GM19025 (cell line): Measurements from ENCODE around the gene SLC51B.
"Not testable (repeated sequence)": the region's sequence is repeated elsewhere in the genome, so short reads cannot be mapped to it uniquely, and the experiment has no call there.

ENCODE experiments used
- ATAC-seq: cut with Tn5 transposase; IDR thresholded peaks from one replicate; pipeline ENCODE4 v1.9.1; 2021; ENCODE audit warnings: mild to moderate bottlenecking, low read depth, moderate library complexity; ENCODE audit not compliant: unreplicated experiment

The SLC51B gene

DNA sequence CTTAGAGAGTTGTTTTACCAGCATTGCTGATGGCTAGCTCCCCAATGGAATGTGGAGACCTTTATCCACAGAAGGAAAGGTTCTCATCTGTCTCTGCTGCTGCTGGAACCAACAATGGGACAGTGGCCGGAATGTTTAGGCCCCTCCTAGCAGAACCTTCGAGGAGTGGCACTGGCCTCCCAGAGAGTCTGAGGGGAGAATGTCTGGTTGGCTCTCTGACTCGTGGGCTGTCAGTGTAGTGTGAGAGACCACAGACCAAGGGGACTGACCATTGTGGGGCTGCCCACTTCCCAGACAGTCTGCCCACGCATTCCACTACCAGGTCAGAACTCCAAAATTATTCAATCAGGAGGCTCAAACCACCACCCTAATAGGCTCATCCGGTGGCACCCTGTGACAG, 17.5 kb downstream of the SLC51B start:
- no peak for ATAC-seq

DNA sequence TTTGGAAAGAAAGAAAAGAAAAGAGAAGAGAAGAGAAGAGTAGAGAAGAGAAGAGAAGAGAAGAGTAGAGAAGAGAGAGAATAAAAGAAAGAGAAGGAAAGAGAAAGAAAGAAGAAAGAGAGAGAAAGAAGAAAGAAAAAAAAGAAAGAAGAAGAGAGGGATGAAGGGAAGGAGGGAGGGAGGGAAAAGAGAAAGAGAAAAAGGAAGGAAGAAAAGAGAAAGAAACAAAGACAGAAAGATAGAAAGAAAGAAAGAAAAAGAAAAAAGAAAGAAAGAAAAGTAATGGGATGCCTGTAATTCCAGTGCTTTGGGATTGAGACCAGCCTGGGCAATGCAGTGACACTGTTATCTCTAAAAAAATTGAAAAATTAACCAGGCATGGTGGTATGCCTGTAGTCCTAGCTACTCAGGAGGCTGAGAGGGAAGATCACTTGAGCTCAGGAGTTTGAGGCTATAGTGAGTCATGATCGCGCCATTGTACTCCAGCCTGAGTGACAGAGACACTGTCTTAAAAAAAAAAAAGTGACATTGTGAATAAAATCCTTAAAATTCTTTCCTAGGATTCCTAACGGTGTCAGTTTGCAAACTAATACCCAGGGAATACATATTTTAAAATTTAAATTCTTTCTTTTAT, 20.9 kb downstream of the SLC51B start:
- no peak for ATAC-seq

DNA sequence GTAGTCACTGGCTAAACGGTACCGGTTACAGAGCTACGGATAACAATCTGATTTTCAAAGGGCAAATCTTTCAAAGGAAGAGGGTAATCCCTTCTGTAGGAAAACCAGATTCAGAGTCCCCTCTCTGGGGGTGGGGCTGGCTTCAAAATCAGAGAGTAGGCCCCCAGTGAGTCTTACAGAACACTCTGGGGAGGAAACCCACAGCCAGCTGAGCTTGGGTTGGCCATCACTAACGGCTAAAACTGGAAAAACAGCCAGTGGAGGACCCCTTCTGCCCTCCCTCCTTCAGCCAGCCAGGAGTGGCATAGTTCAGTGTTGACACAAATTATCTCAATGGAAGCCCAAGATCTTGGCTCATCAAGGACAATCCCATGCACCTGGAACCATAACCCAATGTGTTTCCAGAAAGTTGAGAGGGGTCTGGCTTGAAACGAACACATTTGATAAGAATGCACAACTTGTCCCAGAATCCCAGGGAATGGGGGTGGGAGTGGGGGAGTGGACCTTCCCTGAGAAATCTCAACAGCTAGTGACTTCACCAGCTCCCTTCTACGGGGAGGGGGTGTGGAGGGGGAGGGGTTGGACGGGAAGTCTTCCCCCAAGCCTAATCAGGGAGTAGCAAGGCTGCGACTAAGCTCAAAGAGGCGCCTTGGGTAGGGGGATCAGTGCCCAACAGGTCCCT, 21.6 kb downstream of the SLC51B start:
- no peak for ATAC-seq

DNA sequence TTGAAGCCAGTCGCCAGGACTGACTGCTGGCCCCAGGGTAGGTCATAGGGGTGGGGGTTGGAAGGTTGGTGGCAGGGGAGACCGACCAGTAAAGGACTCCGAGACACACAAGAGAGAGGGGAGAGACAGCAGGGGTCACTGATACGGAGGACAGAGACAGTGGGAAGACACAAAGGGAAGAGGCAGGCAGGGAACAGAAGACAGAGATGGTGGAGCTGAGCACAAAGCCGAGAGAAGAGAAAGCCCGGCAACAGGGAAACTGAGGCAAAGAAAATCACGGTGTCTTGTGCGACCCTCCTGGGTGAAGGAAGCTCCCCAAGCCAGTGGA, 22.1 kb downstream of the SLC51B start:
- no peak for ATAC-seq

DNA sequence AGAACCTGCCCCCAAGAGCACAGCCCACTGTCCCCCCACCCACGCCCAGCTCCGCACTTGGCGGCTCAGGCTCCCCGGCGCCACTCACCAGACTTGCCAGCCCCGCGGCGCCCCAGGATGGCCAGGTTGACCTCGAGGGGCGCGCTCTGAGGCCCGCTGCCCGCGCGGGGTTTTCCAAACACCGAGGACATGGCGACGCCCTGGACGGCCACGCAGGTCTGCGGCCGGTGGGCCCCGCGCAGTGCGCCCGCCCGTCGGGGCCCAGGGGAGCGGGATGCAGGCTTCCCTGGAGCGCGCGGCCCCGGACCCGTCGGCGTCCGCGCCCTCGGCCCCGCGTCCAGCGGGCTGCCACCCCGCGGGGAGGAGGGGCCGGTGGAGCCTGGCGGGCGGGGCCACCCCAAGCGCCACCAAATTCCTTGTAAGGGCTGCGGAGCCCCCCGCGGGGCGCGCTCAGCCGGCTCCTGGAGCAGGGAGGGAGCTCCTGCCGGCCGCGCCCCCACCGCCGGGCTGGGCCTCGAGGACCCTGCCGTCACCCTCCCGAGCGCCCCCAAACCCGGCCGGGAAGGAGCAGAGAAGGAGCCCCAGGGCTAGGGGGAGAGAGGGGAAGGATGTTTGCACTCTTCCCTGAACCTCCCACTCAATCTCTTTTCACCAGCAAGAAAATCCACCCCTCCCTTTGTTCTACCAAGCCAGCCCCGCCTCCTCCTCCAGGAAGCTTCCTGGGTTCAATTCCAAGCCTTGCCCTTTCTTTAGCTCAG, 22.6 kb downstream of the SLC51B start, which contains the start of gene RASL12:
RASL12 (minus strand) TSS at position 347 of the 758 bp plus-strand sequence; CDS start at position 191, 156 bp downstream.
- no peak for ATAC-seq

DNA sequence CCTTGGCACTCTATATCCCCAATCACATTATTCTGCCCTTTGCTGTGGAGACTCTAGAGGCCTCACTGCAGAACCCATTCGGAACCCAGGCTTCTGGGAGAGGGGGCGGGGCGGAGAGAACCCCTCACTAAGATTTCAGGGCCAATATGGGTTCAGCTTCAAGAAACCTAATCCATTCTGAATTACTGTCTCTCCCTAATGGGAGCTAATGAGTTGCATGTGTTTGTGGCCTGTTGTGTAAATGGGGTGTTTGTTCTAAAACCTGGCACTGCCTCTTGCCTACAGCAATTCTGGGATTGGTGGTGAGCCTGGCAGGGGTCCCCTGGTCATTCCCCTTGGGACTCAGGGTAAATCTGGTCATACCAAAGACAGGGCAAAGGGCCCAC, 23.2 kb downstream of the SLC51B start:
- ATAC-seq: no peak

DNA sequence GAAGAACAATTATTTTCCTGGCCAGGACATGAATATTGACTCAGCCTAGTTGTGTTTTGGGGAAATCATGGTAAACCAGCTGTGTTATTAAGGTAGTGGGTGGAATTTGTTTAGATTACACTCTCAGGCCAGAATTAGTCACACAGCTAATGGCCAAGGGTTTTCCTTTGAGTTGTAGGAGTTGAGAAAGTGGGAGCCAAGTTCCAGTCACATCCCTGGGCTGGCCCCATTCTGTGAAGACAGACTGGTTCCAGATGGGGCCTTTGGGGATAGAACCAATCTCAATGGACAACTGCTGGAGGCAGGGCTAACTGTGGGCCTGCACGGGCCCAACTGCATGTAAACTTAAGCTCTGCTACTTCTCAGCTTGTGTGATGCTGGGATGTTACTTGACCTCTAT, 24.0 kb downstream of the SLC51B start:
- no peak for ATAC-seq

DNA sequence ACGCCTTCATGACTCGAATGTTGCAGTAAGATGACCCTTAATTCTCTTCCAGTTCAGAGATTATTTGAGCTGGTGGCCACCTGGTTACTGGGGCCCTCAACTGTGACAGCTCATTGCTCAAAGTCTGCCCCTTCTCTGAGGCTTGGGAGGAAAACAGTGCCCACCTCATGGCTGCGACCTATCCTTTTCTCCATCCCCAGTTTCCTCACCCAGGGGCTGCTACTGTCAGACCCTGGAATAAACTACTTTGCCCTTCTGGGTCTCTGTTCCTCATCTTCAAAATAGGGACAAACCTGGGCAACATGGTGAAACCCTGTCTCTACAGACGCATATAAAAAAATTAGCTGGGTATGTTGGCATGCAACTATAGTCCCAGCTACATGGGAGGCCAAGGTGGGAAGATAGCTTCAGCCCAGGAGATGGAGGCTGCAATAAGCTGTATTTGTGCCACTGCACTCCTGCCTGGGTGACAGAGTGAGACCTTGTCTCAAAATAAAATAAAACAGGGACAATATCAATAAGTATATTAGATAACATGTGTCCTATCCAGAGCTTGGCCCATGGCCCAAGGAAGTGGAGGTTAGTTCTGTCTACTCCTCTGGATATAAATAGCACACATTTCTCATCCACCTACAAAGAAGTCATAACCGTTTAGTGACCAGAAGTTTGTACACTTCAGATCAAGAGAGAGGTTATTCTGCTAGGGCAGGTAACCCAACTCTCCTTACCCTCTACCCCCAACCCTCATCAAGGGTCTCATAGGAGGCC, 24.8 kb downstream of the SLC51B start:
- ATAC-seq: no peak

DNA sequence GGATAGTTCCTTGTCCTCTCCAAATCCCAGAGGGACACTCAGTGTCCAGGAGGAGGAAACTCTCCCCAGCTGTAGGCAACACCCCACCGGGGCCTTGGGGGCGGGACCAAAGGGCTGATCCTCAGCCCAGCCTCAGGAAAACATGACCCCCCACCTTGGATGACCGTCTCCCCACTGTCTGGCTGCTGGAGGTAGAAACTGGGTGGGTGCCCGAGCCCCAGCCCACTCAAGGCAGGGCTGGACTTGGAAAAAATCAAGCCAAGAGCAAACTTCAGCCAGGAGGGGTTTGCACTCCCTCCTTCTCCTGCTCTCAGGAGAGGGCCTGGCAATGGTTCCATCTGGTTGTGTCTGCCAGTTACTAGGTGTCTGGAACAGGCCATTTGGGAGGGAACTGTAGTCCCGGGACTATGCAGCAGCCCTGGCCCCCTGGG, 26.2 kb downstream of the SLC51B start:
- no peak for ATAC-seq

DNA sequence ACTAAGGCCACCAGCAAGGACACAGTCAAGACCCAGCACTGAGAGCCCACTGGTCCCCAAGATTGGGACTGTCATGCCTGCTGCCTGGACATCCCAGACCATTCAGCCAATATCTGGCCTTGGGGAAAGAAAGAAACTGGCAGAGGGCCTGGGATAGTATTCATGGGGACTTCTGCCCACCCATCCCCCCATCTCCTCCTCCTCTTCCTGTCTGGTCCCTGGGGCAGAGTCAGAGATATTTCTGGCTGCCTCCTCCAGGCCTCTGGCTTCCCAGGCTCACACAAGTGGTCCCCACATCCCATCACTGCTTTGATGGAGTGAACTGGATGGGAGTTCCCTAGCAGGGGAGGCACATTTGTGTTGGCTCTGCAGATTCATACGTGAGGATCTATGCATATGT, 26.8 kb downstream of the SLC51B start:
- no peak for ATAC-seq

DNA sequence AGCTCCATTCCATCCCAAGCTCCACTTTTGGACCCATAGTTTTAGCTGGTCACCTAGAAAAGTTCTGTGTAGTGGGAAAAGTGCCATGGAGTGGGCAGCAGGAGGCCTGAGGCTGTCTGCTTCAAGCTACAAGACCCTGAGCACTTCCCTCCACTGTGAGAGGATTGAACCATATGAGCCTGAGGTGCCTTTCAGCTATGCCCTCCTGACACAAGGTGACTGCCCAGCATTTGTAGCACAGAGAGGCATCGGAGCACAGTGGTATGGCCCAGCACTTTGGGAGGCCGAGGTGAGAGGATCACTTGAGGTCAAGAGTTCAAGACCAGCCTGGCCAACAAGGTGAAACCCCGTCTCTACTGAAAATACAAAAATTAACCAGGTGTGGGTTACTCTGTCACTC, 27.4 kb downstream of the SLC51B start:
- no peak for ATAC-seq

DNA sequence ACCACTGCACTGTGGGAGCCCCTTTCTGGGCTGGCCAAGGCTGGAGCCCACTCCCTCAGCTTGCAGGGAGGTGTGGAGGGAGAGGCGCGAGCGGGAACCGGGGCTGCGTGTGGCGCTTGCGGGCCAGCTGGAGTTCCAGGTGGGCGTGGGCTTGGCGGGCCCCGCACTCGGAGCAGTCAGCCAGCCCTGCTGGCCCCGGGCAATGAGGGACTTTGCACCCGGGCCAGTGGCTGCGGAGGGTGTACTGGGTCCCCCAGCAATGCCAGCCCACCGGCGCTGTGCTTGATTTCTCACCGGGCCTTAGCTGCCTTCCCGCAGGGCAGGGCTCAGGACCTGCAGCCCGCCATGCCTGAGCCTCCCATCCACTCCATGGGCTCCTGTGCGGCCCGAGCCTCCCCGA, 29.8 kb downstream of the SLC51B start:
- not testable (repeated sequence) for ATAC-seq

DNA sequence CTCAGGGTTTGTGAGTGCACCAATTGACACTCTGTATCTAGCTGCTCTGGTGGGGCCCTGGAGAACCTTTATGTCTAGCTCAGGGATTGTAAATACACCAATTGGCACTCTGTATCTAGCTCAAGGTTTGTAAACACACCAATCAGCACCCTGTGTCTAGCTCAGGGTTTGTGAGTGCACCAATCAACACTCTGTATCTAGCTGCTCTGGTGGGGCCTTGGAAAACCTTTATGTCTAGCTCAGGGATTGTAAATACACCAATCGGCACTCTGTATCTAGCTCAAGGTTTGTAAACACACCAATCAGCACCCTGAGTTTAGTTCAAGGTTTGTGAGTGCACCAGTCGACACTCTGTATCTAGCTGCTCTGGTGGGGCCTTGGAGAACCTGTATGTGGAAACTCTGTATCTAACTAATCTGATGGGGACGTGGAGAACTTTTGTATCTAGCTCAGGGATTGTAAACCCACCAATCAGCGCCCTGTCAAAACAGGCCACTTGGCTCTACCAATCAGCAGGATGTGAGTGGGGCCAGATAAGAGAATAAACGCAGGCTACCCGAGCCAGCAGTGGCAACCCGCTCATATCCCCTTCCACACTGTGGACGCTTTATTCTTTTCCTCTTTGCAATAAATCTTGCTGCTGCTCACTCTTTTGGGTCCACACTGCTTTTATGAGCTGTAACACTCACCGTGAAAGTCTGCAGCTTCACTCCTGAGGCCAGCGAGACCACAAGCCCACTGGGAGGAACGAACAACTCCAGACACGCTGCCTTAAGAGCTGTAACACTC, 30.6 kb downstream of the SLC51B start:
- ATAC-seq: not testable (repeated sequence)

DNA sequence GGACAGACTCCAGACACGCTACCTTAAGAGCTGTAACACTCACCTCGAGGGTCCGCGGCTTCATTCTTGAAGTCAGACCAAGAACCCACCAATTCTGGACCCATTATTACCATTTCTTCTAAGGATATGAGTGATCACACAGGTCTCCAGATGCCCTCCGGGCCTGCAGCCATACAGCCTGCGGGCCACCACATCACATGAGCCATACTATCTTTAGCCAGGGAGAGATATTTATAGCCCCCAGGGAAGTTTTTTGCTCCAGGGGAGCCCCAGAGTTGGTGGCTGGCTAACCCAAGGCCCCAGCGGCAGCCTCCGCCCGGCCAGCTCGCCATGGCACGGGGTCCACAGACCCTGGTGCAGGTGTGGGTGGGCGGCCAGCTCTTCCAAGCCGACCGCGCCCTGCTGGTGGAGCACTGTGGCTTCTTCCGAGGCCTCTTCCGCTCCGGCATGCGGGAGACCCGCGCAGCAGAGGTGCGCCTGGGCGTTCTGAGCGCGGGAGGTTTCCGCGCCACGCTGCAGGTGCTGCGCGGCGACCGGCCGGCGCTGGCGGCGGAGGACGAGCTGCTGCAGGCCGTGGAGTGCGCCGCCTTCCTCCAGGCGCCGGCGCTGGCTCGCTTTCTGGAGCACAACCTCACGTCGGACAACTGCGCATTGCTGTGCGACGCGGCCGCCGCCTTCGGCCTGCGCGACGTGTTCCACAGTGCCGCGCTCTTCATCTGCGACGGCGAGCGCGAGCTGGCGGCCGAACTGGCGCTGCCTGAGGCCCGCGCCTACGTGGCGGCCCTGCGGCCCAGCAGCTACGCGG, 31.5 kb downstream of the SLC51B start, which contains the start of gene KBTBD13:
KBTBD13 (plus strand) TSS at position 261 of the 805 bp plus-strand sequence; CDS start at position 331, 70 bp downstream.
- no peak for ATAC-seq

DNA sequence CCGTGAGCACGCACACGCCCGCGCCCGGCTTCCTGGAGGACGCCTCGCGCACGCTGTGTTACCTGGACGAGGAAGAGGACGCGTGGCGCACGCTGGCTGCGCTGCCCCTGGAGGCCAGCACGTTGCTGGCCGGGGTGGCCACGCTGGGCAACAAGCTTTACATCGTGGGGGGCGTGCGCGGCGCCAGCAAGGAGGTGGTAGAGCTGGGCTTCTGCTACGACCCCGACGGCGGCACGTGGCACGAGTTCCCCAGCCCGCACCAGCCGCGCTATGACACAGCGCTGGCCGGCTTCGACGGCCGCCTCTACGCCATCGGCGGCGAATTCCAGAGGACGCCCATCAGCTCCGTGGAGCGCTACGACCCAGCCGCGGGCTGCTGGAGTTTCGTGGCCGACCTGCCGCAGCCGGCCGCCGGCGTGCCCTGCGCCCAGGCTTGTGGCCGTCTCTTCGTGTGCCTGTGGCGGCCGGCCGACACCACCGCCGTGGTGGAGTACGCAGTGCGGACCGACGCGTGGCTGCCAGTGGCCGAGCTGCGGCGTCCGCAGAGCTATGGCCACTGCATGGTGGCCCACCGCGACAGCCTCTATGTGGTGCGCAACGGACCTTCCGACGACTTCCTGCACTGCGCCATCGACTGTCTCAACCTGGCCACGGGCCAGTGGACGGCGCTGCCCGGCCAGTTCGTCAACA, 32.2 kb downstream of the SLC51B start:
- no peak for ATAC-seq

DNA sequence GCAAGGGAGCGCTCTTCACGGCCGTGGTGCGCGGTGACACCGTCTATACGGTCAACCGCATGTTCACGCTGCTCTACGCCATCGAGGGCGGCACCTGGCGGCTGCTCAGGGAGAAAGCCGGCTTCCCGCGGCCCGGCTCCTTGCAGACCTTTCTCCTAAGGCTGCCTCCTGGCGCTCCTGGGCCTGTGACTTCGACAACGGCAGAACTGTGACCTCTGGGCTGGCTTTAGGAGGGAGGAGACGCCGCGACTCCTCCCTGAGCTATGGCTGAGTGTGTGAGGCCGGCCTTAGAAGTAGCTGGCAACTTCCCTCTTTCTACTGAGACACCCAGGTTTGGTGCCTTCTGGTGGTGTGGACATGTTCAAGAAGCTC, 32.8 kb downstream of the SLC51B start:
- ATAC-seq: no peak

DNA sequence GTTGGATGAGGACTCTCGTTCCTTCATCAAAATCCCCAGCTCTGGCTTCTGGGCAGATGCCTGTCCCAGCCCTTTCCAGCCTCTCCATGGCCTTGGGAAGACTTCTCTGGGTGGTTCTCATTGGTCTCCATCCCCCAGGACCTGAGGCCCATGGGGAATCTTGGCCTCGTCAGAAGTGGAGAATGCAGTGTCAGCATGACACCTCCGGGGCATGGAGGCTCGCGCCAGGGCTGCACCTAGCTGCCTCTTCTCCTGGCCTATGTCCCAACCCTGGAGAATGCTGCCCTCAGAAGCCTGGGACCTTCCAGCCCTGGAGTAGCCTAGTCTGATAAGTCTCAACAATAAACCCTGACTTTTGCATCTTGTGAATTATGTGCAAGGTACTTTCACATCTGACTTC, 34.4 kb downstream of the SLC51B start:
- ATAC-seq: no peak

DNA sequence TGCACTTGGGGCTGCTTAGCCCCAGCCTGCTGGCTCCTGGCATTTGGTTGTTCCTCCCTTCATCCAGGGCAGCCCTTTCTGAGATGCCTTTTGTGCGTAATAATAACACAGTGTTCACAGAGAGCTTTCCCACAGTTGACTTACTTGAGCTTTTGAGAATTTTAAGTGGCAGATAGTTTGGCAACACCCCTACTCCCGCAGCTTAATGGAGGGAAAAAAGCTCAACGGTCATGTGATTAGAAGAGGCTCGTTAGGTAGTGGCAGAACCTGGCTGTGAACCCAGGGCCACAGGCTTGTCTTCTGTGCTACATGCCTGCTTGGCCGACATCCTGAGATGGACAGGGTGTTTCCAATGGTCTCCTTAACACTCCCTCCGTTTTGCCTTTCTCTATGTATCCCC, 36.1 kb downstream of the SLC51B start:
- no peak for ATAC-seq

DNA sequence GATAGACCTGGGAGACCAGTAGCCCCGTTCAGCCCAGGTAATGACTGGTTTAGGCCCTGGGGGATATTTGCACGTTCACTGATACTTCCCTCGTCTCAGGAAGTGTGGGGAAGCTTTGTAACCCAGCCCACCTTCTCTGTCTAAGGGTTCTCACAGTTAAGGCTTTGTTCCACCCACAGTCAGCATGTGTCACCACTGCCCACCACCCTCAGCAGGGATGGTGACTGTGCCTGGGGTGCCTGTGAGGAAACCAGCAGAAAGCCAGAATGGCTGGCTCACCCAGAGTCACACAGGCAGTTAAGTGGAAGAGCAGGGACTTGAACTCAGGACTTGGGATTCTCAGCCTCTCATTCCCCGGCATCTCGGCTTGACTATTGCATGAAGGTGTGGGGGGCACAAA, 36.6 kb downstream of the SLC51B start:
- no peak for ATAC-seq
